ENCODE measurements around the gene FRMD4A.

DNA sequence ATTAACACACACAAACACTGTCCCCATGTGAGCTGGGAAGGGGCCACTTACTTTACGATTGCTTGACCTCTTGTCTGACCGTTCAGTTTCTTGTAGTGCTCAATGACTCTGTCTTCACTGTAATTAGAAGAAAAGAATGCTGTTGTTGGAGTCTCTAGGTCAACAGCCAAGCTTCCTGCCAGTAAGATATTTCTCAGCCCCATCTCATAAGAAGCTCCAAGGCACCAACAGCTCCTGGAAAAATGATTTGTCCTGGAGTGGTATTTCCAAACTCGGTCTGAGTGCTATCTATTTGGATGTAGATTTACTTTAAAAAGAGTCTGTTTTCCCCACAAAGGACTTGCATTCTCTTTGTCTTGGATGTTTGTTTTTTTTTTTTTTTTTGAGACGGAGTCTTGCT is 590.3 kb downstream of the FRMD4A start:
- TF ChIP-seq CTCF (IDR thresholded peaks at IDR 0.05) (no peak), POLR2A (IDR thresholded peaks at IDR 0.05) (no peak)

Data from heart left ventricle (tissue), 13 donors.